GM12874 (cell line): ENCODE results near the gene TM7SF2.

Source experiments
- TF ChIP-seq, protein P1 (sequence below): IDR thresholded peaks from 2 replicates; pipeline ENCODE4 v1.5.1; 2011; ENCODE audit warnings: low read depth, mild to moderate bottlenecking, control low read depth, low read length, moderate library complexity; ENCODE audit not compliant: insufficient read depth

TM7SF2 gene

DNA sequence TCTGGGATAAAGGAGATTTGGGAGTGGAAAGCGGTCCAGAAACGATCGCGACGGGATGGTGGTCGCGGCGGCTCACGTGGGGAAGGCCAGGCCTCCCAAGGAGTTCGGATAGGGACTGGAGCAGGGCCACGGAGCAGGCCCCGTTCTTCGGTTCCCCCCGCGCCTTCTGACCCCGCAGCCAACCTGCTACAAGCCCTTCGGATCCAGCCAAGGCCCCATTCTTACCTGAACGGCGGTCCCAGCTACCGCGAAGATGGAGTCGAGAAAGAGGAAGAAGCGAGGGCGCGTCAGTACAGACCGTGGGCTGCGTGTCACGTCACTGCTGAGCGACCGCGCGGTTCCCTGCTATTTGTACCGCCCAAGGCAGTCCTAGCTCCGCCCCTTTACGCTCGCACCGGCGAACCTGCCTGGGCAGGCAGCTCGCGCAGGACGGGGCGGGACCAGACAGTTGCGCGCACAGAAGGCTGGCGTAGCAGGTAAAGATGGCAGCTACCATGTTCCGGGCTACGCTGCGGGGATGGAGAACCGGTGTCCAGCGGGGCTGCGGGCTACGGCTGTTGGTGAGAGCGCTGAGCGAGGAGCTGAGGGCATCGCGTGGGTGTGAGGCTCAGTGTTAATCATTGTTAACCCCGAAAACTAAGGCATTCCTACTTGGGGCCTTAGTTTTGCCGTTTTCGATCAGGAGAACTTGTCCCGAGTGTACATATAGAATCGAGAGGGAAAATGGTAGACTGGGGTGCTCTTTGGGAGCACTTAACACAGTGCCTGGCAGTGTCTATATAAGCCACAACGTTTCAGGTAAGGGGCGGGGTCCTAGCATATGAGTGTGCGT lies 10.4 kb downstream of the TM7SF2 start, which contains the start of the genes FAU and MRPL49:
TSS of gene FAU (minus strand) at position 270 of the 832 bp plus-strand sequence. CDS start 321 bp downstream, outside the sequence.
TSS of gene MRPL49 (plus strand) at position 457 of the 832 bp plus-strand sequence. CDS start at position 483, 26 bp downstream.
- TF ChIP-seq, protein P1, sequence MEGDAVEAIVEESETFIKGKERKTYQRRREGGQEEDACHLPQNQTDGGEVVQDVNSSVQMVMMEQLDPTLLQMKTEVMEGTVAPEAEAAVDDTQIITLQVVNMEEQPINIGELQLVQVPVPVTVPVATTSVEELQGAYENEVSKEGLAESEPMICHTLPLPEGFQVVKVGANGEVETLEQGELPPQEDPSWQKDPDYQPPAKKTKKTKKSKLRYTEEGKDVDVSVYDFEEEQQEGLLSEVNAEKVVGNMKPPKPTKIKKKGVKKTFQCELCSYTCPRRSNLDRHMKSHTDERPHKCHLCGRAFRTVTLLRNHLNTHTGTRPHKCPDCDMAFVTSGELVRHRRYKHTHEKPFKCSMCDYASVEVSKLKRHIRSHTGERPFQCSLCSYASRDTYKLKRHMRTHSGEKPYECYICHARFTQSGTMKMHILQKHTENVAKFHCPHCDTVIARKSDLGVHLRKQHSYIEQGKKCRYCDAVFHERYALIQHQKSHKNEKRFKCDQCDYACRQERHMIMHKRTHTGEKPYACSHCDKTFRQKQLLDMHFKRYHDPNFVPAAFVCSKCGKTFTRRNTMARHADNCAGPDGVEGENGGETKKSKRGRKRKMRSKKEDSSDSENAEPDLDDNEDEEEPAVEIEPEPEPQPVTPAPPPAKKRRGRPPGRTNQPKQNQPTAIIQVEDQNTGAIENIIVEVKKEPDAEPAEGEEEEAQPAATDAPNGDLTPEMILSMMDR: no peak

DNA sequence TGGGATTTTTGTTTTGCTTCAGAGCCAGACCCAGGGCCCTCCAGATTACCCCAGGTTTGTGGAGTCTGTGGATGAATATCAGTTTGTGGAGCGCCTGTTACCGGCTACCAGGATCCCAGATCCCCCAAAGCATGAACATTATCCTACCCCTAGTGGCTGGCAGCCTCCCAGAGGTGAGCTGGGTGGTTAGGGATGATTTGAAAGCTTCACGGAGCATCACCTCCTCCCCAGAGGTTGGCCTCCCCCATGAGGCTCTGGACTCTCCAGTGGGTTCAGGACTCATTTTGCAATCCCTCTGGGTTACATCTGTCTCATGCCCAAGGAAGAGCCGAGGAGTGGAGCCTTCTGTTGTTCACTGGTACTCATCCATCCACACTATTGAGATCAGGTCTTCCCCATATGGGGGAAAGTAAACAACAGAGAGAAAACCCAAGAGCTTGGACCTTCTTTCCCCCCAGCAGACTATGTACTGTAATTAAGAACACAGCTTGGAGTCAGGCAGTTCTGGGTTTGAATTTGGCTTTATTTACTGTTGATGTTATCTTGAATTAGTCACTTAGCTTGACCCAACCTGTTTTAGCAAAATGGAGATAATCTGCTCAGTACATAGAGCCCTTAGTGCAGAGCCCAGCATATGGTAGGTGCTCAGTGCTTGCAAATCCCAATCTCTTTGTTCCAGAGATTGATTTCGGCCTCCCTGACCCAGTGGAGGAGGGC lies 13.0 kb downstream of the TM7SF2 start:
- TF ChIP-seq, protein P1: no peak

DNA sequence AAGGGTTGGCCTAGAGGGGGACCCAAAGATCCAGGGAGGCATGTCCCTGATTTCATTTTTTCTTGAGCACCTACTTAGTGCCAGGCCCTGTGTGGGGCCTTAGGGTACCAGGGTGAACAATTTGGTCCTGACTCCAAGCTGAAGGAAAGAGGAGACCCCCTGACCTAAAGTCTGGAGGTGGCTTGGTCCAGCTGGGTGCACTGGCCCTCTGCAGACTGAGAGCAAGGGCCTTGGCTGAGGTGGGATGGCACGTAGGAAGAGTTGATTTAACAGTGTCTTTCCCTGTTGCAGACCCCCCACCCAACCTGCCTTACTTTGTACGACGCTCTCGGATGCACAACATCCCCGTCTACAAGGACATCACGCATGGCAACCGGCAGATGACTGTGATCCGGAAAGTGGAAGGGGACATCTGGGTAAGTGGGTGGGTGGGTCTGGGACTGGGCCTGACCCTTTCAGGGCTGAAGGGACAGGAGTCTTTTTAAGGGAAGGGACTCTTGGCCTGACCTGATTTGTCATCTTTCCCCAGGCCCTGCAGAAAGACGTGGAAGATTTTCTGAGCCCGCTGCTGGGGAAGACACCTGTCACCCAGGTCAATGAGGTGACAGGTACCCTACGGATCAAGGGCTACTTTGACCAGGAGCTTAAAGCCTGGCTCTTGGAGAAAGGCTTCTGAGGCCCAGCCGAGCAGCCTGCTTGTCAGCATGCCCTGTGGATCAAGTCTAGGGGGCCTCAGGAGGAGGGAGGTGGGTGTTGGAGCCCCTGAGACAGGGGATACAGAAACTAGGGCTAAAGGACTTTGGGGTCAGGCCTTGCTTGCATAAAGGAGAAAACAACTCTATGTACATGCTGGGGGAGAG lies 13.8 kb downstream of the TM7SF2 start:
- TF ChIP-seq, protein P1: no peak

DNA sequence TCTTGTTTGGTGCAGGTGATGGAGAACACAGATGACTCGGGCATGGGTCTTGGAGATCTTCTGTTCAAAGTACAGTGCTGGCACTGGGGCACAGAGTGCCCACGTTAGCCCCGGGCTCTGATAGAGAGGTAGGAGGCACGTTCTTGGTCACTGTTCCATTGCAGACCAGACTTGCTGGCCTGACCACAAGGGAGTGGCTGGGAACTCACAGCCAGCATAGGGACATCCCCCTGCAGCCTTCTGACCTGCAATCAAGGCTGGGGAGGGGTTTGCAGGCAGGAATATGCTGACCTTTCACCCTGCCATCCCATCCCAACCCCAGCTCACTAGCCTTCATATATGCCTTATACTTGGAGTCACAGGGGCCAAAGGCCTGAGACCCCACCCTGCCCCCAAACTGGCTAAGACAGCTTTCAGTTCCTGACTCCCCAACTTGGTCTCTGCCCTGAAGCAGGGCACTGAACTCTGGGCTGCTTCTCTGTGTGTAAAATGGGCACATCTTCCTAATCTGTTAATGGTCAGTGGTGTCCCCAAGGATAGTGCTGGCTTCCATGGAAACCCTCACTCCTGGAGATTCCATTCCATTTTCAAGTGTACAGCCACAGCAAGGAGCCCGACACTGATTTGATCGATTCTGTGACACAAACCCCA lies 15.1 kb downstream of the TM7SF2 start:
- TF ChIP-seq, protein P1: no peak

DNA sequence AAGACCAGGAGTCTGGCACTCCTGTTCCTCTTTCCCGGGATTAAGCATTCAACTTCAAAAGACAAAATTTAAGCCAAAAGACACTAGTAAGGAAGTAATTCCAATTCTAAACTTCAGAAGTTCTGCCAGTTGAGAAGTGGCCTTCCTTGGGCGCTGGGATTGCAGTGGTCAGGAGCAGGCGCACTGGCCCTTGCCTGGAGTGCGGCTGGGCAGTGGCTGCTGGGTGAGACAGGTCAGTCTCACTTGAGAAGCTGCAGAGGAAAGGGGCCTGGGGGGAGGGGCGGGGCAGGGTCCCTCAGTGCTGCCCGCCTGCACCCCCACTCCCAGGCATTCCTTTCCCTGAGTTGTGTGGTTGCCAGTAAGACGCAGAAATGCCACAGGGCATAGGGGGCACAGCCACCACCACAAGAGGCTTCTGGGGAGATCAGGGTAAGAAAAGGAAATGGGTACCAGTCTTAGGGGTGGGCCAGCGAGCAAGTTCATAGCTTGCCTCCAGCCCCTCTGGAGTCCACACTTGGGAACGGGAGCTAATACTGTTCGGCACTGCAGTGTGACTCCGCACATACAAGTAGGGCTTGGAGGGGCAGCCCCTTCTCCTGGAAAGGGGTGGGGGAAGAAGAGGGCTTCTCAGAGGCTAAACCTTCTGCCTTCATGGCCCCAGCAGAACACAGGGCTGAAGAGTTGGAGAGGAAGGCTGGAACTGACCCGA lies 16.0 kb downstream of the TM7SF2 start:
- TF ChIP-seq, protein P1: no peak

DNA sequence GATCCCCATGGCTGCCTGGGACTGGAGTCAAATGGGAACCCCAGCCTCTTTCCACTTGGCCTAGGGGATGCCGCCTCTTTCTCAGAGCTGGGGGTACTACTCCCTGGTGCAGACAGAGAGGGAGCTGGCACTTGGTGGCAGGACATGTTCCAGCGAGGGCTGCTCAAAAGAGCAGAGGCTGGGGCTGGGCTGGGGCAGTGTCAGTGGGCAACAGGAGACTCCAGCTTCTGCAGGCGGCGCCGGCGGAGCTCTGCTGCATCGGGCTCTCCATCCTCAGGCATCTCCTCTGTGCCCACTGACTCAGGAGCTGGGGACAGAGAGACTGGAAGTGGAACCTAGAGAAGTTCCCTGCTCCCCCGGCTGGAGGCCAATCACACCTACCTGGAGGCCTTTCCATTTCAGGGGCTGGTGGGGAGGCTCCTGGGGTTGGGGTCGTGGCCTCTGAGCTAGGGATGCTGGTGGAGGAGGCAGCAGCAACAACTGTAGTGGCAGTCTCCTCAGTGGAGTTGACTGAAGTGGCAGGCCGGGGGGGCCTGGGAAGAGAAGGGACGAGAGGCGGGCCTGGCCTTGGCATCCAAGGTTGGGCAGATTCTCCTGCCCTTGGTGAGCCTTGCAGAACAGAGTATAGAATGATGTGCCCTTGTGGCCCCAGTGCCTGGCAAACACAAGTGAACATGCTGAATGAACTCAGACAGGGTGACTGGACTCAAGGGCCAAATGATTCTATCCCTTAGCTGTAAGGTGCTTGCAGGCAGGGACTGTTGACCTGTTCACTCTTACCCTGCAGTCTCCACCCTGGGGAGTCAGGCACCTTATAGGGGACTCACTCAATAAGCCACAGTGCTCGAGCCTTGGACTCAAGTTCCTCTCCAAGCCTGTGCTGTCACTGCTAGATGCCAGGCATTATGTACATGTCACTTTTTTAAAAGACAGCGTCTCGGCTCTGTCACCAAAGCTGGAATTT lies 16.8 kb downstream of the TM7SF2 start:
- TF ChIP-seq, protein P1: no peak
